HEK293 (cell line): ENCODE measurements around the gene SH3BP5L.

Experiments used
- CTCF ChIA-PET: fragments of 350-600 bp; formaldehyde crosslinking; extraction: SDS; loops from one replicate; lab custom pipeline; 2021; ENCODE audit warnings: antibody characterized with exemption; lab: Yijun Ruan, JAX
- POLR2A ChIA-PET: fragments of 300-600 bp; formaldehyde crosslinking; extraction: SDS; loops from one replicate; lab custom pipeline; 2020; ENCODE audit warnings: antibody characterized with exemption, inconsistent platforms; lab: Yijun Ruan, JAX
- H3K27ac ChIP-seq: fragments of 200-500 bp; sonication (Bioruptor generic); 2 replicates; pipeline ENCODE4 v1.5.1; 2014; ENCODE audit warnings: low read depth, low read length, control low read depth, inconsistent platforms; ENCODE audit errors: extremely low read depth
- H3K36me3 ChIP-seq, 2 experiments: fragments of 200-500 bp in 1 of 2; sonication (Bioruptor generic) in 1 of 2; 1 replicate in 1 of 2; 2 replicates in 1 of 2; pipeline ENCODE4 v1.5.1; 2014 to 2017; ENCODE audit warnings: inconsistent platforms in 2 of 2, low read length in 2 of 2; ENCODE audit not compliant: control insufficient read depth in 2 of 2, insufficient read depth in 1 of 2
- H3K4me1 ChIP-seq: fragments of 200-500 bp; sonication (Bioruptor generic); 2 replicates; pipeline ENCODE4 v1.5.1; 2014; ENCODE audit warnings: mild to moderate bottlenecking, low read length, inconsistent platforms; ENCODE audit not compliant: control insufficient read depth, insufficient read depth
- H3K4me3 ChIP-seq: 2 replicates; pipeline ENCODE4 v1.5.1; 2011; ENCODE audit warnings: low read depth, mild to moderate bottlenecking, control low read depth, low read length, moderate library complexity
- H3K9me3 ChIP-seq: fragments of 200-500 bp; sonication (Bioruptor generic); 2 replicates; pipeline ENCODE4 v1.5.1; 2014; ENCODE audit warnings: low read depth, low read length, inconsistent platforms; ENCODE audit not compliant: control insufficient read depth, insufficient read depth
- HIC1 ChIP-seq: fragments of 450-650 bp; formaldehyde crosslinking; IDR thresholded peaks from 2 replicates; pipeline ENCODE4 v1.5.1; 2016; ENCODE audit warnings: missing biosample characterization, missing genetic modification characterization
- HOXD13 ChIP-seq: sonication (generic); formaldehyde crosslinking; IDR thresholded peaks from 2 replicates; pipeline ENCODE4 v1.8.0; 2022; ENCODE audit warnings: missing genetic modification reagents, borderline replicate concordance
- KLF1 ChIP-seq: fragments of 450-650 bp; formaldehyde crosslinking; IDR thresholded peaks from 2 replicates; pipeline ENCODE4 v1.5.1; 2016; ENCODE audit warnings: missing biosample characterization, missing genetic modification characterization
- KLF10 ChIP-seq: fragments of 450-650 bp; IDR thresholded peaks from 2 replicates; pipeline ENCODE4 v1.5.1; 2018; ENCODE audit warnings: missing biosample characterization, mild to moderate bottlenecking, missing genetic modification characterization
- KLF16 ChIP-seq: fragments of 450-650 bp; formaldehyde crosslinking; IDR thresholded peaks from 2 replicates; pipeline ENCODE4 v1.5.1; 2017; ENCODE audit warnings: missing biosample characterization, missing genetic modification characterization
- KLF17 ChIP-seq: fragments of 450-650 bp; formaldehyde crosslinking; IDR thresholded peaks from 2 replicates; pipeline ENCODE4 v1.5.1; 2016; ENCODE audit warnings: missing biosample characterization, missing genetic modification characterization
- MZF1 ChIP-seq: fragments of 450-650 bp; formaldehyde crosslinking; IDR thresholded peaks from 2 replicates; pipeline ENCODE4 v1.5.1; 2017; ENCODE audit warnings: missing biosample characterization, missing genetic modification characterization, borderline replicate concordance
- PATZ1 ChIP-seq: fragments of 450-650 bp; formaldehyde crosslinking; IDR thresholded peaks from 2 replicates; pipeline ENCODE4 v1.5.1; 2016; ENCODE audit warnings: missing biosample characterization, missing genetic modification characterization
- PRDM1 ChIP-seq: fragments of 450-650 bp; formaldehyde crosslinking; IDR thresholded peaks from 2 replicates; pipeline ENCODE4; 2016; ENCODE audit warnings: missing biosample characterization, missing genetic modification characterization
- SP7 ChIP-seq: fragments of 450-650 bp; formaldehyde crosslinking; IDR thresholded peaks from 2 replicates; pipeline ENCODE4 v1.5.1; 2016; ENCODE audit warnings: missing biosample characterization, missing genetic modification characterization
- YY1 ChIP-seq: fragments of 450-650 bp; formaldehyde crosslinking; IDR thresholded peaks from 2 replicates; pipeline ENCODE4 v1.5.1; 2018; ENCODE audit warnings: missing biosample characterization, missing genetic modification characterization
- ZBTB6 ChIP-seq: fragments of 450-650 bp; formaldehyde crosslinking; IDR thresholded peaks from 2 replicates; pipeline ENCODE4 v1.5.1; 2017; ENCODE audit warnings: missing biosample characterization, missing genetic modification characterization
- ZNF140 ChIP-seq: fragments of 450-650 bp; formaldehyde crosslinking; IDR thresholded peaks from 2 replicates; pipeline ENCODE4 v1.5.1; 2016; ENCODE audit warnings: missing biosample characterization, missing genetic modification characterization
- ZNF18 ChIP-seq: fragments of 450-650 bp; formaldehyde crosslinking; IDR thresholded peaks from 2 replicates; pipeline ENCODE4 v1.5.1; 2016; ENCODE audit warnings: missing biosample characterization, missing genetic modification characterization
- ZNF239 ChIP-seq: fragments of 450-650 bp; formaldehyde crosslinking; IDR thresholded peaks from 2 replicates; pipeline ENCODE4 v1.5.1; 2016; ENCODE audit warnings: missing biosample characterization, missing genetic modification characterization
- ZNF24 ChIP-seq: fragments of 450-650 bp; formaldehyde crosslinking; IDR thresholded peaks from 2 replicates; pipeline ENCODE4 v1.5.1; 2016; ENCODE audit warnings: missing biosample characterization, missing genetic modification characterization
- ZNF302 ChIP-seq: fragments of 450-650 bp; formaldehyde crosslinking; IDR thresholded peaks from 2 replicates; pipeline ENCODE4 v1.5.1; 2016; ENCODE audit warnings: missing biosample characterization, missing genetic modification characterization, low read depth
- ZNF341 ChIP-seq: fragments of 450-650 bp; formaldehyde crosslinking; IDR thresholded peaks from 2 replicates; pipeline ENCODE4; 2016; ENCODE audit warnings: low read depth, missing biosample characterization, missing genetic modification characterization
- TF ChIP-seq, protein P1 (sequence below): fragments of 450-650 bp; formaldehyde crosslinking; IDR thresholded peaks from 2 replicates; pipeline ENCODE4 v1.5.1; 2016; ENCODE audit warnings: missing biosample characterization, missing genetic modification characterization

SH3BP5L gene

GRCh38 chr1:248825573-248825908 is 174 bp downstream of the SH3BP5L start:
- peaks cover 0 to 35% of the 10 kb centered on the region in 2 experiments; a peak in 1 of 3 replicates for H3K36me3 ChIP-seq
- H3K27ac ChIP-seq = peak overlapping the region; percentile 61; the same call in 1 of the 2 replicates
- peak overlapping the region; percentile 65 for H3K4me3 ChIP-seq
- ChIA-PET CTCF (no interaction called here), POLR2A (interaction anchor here (0.9 to 3.0 kb wide), 4 partner anchors 11 to 47 kb away, joined by 3 to 19 read pairs (median 4); partner anchors contain the start of gene ZNF672)
- no peaks in the 10 kb centered on the region for H3K9me3 ChIP-seq
- no peaks in the 10 kb centered on the region for H3K4me1 ChIP-seq
- TF ChIP-seq ZNF341 (tag by site-specific recombination) (peak; percentile 18; the same call in 1 of the 2 replicates), ZBTB6 (tag by site-specific recombination) (no peak), PATZ1 (peak; percentile 32; the same call in 1 of the 2 replicates)

DNA sequence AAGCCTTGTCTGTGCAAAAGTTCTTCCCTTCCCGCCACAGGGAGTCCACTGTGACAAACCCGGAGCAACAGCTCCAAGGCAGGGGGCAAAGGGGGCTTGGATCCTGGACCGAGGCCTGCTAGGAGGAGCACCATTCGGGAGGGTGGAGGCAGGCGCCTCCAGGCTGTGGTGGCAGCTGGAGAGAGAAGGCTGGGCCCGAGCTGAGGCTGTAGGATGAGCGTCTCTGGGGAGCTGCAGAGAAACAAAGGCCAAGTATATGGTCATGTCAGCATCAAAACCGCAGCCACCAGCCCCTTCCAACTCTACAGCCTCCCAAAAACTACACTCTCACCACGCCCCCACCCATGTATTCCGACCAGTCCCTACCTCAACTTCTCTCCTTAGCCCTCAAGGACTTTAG is 579 bp downstream of the SH3BP5L start:
- Histone ChIP-seq H3K27ac (no peak overlapping the region), H3K4me1 (no peaks in the 10 kb centered on the region), H3K36me3 (peaks cover 0 to 39% of the 10 kb centered on the region in 2 experiments; a peak in 1 of 3 replicates), H3K9me3 (no peaks in the 10 kb centered on the region), H3K4me3 (peak overlapping the region; percentile 65)
- POLR2A ChIA-PET = interaction anchor here (3.0 kb wide), 1 partner anchor 13 kb away, joined by 19 read pairs; the partner anchor contains the start of gene ZNF672
- TF ChIP-seq KLF1 (no peak), ZNF239 (tag by site-specific recombination) (no peak), YY1 (tag by site-specific recombination) (no peak), HIC1 (no peak), HOXD13 (CRISPR knock-in tag) (no peak), PRDM1 (tag by site-specific recombination) (no peak), ZNF302 (tag by site-specific recombination) (no peak), ZNF24 (tag by site-specific recombination) (no peak)
- CTCF ChIA-PET = no interaction called here

GRCh38 chr1:248824701-248825100 is 1.0 kb downstream of the SH3BP5L start:
- Histone ChIP-seq H3K36me3 (peaks cover 0 to 42% of the 10 kb centered on the region in 2 experiments; a peak in 1 of 3 replicates), H3K27ac (no peak overlapping the region), H3K4me3 (peak overlapping the region; percentile 65; the same call in 1 of the 2 replicates), H3K4me1 (no peaks in the 10 kb centered on the region), H3K9me3 (no peaks in the 10 kb centered on the region)
- ChIA-PET POLR2A (interaction anchor here (3.0 kb wide), 1 partner anchor 14 kb away, joined by 19 read pairs; the partner anchor contains the start of gene ZNF672), CTCF (no interaction called here)
- no peak for TF ChIP-seq MZF1 (tag by site-specific recombination)
- TF ChIP-seq ZNF18 (tag by site-specific recombination) = no peak
- TF ChIP-seq, protein P1, sequence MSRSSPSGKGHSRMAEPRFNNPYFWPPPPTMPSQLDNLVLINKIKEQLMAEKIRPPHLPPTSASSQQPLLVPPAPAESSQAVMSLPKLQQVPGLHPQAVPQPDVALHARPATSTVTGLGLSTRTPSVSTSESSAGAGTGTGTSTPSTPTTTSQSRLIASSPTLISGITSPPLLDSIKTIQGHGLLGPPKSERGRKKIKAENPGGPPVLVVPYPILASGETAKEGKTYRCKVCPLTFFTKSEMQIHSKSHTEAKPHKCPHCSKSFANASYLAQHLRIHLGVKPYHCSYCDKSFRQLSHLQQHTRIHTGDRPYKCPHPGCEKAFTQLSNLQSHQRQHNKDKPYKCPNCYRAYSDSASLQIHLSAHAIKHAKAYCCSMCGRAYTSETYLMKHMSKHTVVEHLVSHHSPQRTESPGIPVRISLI = no peak
- TF ChIP-seq SP7 (tag by site-specific recombination) = no peak
- TF ChIP-seq KLF16 = no peak
- no peak for TF ChIP-seq HOXD13 (CRISPR knock-in tag)
- no peak for TF ChIP-seq ZNF140 (tag by site-specific recombination)
- no peak for TF ChIP-seq KLF10 (tag by site-specific recombination)
- no peak for TF ChIP-seq KLF17 (tag by site-specific recombination)
